CD4-positive, alpha-beta T cell treated with Interleukin-6 for 4 hours (primary cell): ENCODE results near the gene S100A10.

Experiments used
- DNase-seq: peaks from one replicate; pipeline ENCODE4 v3.0.0-alpha.2; 2020; ENCODE audit warnings: mixed read lengths

The S100A10 gene, protein sequence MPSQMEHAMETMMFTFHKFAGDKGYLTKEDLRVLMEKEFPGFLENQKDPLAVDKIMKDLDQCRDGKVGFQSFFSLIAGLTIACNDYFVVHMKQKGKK

DNA sequence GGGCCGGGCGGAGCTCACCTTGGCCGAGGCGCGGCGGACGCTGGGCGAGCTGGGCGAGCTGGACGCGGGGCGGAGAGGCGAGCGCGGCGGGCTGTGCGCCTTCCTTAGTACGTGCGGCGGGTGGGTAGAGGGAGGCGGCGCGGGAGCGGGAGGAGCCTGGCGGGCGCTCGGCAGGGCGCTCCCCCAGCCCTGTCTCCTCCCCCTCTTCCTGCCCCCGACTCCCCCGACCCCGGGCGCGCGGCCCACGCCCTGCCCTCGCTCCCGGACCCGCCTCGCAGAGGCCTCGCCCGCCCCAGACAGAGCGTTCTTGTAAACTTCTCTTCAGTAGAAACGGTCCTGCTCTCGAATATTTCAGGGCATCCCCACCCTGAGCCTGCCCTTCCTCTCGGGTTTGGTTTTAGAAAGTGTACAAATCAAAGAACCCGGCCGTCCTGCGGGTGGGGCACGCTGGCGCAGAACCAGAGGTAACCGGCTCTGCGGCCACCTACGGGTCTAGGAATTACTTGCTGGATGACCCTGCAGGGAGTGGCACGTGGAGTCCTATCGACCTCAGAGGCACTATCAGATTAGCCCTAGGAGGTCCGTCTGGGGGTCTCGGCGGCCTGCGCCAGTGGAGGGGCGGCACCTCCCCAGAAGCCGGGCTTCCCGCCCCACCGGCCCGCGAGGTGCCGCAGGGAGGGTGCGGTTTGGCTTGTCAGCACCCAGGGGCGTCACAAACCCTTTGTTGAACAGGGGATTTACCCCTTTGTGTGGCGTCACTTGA, at the start of gene S100A10:
TSS of gene S100A10 (minus strand) at position 126 of the 763 bp plus-strand sequence. CDS start 7,629 bp downstream, outside the sequence.
- DNase-seq, result peak; percentile 87

DNA sequence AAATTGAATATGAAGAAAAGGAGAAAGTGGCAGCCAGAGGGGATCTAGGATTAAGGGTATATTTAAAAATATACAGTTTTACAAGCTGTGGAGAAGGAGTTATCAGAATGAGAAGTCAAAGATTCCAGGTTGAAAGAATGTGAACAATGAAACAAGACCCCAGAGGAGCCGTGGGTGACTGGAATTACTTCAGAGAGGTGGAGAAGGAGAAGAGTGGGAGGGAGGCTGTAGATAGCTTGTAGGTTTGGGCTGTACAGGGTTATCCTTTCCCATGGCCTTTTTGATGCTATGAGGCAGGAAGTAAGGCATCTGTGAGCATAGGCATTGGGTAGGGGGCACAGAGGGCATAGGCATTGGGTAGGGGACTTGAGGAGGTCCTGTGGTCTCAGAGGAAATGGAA, 48.4 kb upstream of the S100A10 start:
- DNase-seq, result no peak

- DNase-seq, result no peak
These were observed 46.2 kb upstream of the S100A10 start for GRCh38 chr1:152039886-152040285.

GRCh38 chr1:152039461-152039860, 45.8 kb upstream of the S100A10 start:
- DNase-seq, result no peak

DNA sequence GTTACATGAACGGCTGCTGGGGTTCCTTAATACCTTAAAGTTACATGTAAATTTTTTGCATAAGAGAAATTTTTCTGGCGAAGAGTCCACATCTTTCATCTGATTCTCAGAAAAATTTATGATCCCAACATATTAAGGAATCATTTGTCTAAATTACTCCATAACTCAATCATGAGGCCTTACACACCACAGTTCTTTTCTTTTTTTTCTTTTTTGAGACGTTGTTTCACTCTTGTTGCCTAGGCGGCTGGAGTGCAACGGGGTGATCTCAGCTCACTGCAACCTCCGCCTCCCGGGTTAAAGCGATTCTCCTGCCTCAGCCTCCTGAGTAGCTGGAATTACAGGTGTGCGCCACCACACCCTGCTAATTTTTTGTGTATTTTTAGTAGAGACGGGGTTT, 45.2 kb upstream of the S100A10 start:
- DNase-seq, result no peak

GRCh38 chr1:152036267-152037216, 42.9 kb upstream of the S100A10 start, which contains the start of gene S100A11:
TSS of gene S100A11 (minus strand) at chr1:152037004. CDS start at chr1:152036915, 89 bp downstream.
- DNase-seq, result peak; percentile 88

DNA sequence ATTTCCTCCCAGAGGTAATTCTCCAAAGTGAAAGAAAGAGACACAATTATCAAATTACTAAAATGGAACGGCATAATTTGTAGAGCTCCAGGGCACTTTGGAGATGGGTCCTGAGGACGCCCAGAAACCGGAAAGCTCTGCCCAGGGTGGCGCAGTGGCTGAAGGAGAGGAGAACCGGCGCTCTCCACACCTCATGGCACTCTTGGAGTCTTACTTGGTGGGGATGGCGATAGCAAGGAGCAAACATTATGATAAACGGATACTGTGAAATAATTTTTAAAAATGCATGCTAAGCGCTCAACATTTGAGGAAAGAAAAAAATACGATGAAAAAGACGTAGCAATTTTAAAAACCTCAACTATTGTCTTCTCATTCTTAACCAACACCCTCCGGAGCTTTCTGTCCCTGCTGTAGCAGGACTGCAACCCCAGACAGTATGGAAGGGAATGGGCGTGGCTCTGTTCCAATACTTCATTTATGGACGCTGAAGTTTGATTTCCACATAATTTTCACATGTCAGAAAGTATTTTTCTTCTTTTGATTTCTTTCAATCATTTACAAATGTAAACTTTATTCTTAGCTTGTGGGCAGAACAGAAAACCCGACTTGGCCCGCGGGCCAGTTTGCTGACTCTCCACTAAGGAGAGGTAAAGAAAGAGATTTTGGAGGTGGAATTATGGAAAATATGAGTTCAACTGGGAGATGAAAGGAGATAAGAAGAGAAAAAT, 42.0 kb upstream of the S100A10 start:
- peak; percentile 31 for DNase-seq

GRCh38 chr1:152034654-152035538, 41.2 kb upstream of the S100A10 start:
- DNase-seq, result peak; percentile 71

DNA sequence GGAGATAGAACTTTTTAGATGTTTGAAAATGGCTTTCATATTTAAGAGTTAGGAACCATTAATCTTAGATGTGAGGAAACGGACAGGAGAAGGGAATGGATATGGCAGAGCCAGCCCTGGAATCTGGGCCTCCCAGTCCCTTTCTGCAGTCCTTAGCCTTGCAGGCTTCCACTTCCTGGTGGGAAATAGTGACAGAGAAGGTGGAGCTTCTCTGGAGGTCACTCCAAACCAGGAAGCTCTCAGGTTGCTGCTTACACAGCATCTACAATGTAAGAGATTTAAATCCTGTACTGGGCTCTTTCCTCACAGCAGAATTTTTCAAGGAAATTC, 40.6 kb upstream of the S100A10 start:
- DNase-seq, result no peak

DNA sequence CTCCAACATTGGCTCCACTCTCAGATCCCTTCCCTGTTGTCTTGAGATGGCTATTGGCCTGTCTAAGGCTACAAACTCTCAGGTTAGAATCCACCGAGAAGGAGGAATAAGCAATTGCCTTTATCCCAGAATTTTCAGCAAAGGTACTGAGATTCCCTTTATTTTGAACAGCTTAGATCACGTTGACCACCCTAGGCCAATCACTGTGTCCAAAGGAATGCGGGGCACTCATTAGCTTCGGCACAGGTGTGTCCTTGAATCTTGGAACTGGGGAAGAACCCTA, 36.2 kb upstream of the S100A10 start:
- DNase-seq, result no peak

DNA sequence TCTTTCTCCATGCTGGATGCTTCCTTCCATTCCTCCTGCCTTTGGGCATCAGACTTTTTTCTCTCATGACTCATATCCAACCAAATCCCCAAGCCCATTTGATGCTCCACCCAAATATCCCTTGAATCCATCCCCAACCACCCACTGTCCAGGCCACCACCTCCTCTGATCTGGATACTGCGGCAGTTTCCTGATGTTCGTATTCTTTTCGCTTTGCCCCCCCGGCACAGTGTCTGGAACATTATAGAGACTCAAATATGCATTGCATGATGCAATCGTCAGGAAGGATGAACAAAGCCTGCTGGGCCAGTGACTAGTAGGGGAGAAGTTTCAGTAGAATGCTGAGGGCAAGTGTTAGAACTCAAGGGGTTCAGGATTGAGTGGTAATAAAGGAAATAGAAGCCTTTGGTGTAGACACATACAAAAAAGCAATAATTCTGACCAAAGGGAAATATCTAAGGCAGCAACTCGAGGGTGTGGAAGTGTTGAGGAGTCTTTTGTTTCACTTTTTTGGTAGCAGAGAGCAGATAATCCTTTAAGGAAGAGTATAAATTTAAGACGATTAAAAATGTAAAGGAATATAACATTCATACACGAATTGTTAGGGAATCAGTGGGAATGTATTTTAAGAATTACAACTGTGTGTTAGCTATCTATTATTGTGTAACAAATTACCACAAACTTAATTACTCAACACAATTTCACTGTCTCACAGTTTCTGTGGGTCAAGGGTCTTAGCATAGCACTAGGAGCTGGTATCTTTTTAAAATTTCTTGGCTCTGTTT, 35.7 kb upstream of the S100A10 start:
- DNase-seq, result no peak

DNA sequence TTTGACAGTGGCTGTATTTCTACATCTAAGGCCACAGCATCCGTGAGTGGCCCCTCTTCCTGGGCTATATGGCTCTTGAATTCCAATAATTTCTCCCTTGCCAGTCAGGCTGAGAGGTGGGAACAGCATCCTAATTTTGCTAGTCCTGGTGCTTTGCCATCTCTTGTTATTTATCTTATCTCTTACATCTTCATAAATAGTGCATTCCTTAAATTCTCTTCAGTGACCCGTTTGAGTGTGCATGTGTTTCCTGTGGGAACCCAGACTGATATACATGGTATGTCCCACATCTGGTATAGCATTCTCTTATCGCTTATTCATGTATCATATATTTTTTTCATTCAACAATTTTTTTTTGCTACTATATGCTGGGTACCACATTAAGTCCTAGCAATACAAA, 33.2 kb upstream of the S100A10 start:
- DNase-seq, result no peak

- no peak for DNase-seq
These were observed 30.6 kb upstream of the S100A10 start for GRCh38 chr1:152024223-152024622.

DNA sequence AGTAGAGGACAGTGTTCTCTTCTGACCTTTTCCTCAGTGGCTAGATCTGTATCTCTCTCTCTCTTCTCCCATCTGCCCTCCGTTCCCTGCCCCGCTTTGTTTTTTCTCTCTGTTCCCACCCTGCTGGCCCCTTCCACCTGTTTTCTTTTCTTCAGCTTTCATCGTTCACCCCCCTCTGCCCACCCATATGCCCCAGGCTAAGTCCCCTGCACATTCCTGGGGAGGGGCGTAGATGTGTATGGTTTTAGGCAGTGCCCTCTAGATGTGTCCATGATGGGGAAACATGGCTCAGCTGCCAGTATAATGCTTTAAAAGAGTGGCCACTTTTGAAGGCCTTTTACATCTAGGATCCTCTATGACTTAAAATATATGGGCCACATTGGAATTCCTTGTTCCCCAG, 29.6 kb upstream of the S100A10 start:
- DNase-seq, result no peak

DNA sequence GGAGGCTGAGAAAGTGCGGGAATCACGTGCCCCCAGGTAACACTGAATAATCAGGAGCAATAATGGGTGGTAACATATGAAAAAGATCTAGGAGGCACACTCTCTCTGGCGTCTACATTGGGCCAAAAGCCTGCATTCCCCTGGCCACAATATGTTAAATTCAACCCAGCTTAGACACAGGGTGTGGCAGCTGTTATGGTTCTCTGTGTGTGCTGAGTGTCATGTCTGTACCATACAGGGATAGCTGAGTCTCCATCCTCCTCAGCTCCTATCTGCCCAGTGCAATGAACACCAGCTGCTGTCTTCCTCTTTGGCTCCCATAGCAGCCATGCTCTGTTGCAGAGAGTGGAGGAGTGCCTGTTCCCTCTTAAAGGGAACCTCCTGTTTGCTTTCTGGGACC, 28.8 kb upstream of the S100A10 start:
- DNase-seq, result no peak

- no peak for DNase-seq
These were observed 27.9 kb upstream of the S100A10 start for GRCh38 chr1:152021569-152021968.

DNA sequence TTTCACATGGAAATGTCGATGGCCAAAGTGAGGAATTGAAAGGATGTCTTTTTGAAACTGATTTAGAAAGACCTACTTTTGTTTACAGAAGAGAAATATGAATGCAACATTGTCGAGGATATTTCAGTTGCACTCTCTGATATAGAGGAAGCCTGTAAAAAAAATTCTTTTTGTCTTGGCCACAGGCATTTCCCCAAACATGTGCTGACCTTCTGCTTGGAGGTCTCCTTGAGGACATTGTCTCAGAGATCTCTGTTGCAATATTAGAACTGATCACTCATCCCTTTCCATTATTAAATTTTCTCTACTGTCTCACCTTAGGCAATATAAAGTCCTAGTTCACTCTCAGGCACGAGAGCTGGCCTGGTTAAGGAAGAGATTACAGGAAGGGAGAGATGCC, 27.2 kb upstream of the S100A10 start:
- no peak for DNase-seq

- peak; percentile 23 for DNase-seq
These were observed 24.9 kb upstream of the S100A10 start for GRCh38 chr1:152018537-152018936.

DNA sequence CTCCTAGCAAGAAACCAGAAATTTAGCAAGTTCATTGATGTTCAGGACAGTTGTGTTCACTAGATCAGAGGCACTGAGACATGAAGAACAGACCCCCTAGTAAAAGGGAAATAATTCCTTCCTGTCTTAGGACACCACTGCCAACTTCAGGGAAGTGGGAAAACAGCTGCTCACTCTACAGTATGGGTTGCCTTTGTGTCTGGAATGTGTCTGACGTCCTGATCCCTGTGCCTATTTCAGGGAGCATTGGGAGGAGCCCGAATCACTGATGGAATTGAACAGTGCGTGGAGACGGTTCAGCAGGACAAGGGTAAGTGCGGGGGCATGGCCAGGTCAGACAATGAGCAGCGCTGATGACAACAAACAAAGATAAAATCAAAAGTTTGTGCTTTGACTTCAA, 22.1 kb upstream of the S100A10 start:
- DNase-seq, result no peak

GRCh38 chr1:152014943-152015342, 21.3 kb upstream of the S100A10 start:
- no peak for DNase-seq

- peak; percentile 57 for DNase-seq
These were observed 20.1 kb upstream of the S100A10 start for GRCh38 chr1:152013664-152014237.
